ENCODE results near the gene PTCD1.

DNA sequence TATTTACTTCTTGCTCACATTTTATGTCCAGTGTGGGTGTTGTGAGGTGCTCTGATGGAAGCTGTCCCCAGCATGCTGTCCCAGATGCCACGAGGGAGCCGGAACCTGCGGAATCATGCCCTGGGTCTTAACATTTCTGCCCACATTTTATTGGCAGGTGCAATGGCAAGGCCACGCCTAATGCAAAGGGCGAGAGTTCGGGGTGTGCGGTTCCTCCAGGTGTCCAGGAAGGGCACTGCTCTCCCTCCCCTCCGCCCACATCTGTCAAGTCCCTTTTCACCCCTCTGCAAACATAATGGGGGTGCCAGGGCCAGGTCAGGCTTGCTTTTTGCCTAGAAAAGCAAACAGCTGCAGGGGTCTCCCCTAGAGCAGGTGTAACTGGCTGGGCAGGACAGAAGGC lies 46.6 kb downstream of the PTCD1 start:
- TF ChIP-seq CTCF (IDR thresholded peaks at IDR 0.05; ENCODE audit: control extremely low read depth in 1 of 3, insufficient read depth in 1 of 3, low read depth in 1 of 3, low read length in 3 of 3) (no peak), SIRT6 (IDR thresholded peaks at IDR 0.05; ENCODE audit: low read length) (no peak), ATF2 (IDR thresholded peaks at IDR 0.05; ENCODE audit: low read length) (no peak), POLR2A (IDR thresholded peaks at IDR 0.05; ENCODE audit: control extremely low read depth in 1 of 2, low read depth in 2 of 2, low read length in 2 of 2) (no peak)
- TF ChIP-seq, protein P1, sequence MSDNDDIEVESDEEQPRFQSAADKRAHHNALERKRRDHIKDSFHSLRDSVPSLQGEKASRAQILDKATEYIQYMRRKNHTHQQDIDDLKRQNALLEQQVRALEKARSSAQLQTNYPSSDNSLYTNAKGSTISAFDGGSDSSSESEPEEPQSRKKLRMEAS (IDR thresholded peaks at IDR 0.05), result no peak
